ENCODE measurements around the gene AKR7A3. TPM values are rescaled to one million over a fixed set of nuclear protein-coding genes. Genes with fewer than 3 reads are reported as not detected.

The AKR7A3 gene
- total RNA-seq, 2 experiments from 2014 or later, result 0.84 to 1.4 TPM

DNA sequence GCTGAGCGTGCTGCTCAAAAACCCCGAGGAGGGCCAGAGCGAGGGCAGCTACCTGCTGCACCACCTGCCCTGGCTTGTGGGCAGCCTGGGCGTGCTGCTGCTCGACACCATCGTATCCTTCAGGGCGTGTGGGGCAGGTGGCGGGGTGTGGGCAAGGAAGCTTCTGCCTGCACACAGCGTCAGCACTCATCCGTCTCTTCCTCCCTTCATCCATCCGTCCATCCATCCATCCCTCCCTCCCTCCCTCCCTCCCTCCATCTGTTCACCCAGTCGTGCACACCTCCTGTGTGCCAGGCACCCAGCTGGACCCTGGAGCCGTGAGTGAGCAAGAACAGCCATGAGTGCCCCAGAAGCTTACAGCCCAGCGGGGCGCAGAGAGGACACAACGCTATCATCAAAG, 38.7 kb upstream of the AKR7A3 start:
- ChIA-PET POLR2A (no interaction called here), CTCF (no interaction called here)
- DNase-seq (no peak), ATAC-seq (ENCODE audit: poor library complexity) (no peak)
- H3K27me3 ChIP-seq (ENCODE audit: control insufficient read depth in 1 of 2, insufficient read depth in 2 of 2, low read length in 2 of 2), result no peaks in the 10 kb centered on the region
- H3K36me3 ChIP-seq (ENCODE audit: insufficient read depth, low read length), result peaks cover 15% of the 10 kb centered on the region
- no peaks in the 10 kb centered on the region for H3K4me1 ChIP-seq (ENCODE audit: insufficient read depth, low read length)
- TF ChIP-seq, protein P1, sequence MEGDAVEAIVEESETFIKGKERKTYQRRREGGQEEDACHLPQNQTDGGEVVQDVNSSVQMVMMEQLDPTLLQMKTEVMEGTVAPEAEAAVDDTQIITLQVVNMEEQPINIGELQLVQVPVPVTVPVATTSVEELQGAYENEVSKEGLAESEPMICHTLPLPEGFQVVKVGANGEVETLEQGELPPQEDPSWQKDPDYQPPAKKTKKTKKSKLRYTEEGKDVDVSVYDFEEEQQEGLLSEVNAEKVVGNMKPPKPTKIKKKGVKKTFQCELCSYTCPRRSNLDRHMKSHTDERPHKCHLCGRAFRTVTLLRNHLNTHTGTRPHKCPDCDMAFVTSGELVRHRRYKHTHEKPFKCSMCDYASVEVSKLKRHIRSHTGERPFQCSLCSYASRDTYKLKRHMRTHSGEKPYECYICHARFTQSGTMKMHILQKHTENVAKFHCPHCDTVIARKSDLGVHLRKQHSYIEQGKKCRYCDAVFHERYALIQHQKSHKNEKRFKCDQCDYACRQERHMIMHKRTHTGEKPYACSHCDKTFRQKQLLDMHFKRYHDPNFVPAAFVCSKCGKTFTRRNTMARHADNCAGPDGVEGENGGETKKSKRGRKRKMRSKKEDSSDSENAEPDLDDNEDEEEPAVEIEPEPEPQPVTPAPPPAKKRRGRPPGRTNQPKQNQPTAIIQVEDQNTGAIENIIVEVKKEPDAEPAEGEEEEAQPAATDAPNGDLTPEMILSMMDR (IDR thresholded peaks at IDR 0.05), result no peak
- Mint-ChIP-seq H3K9me3 (no peaks in the 10 kb centered on the region), H3K27ac (no peak overlapping the region), H3K36me3 (ENCODE audit: low read depth) (peaks cover 3% of the 10 kb centered on the region), H3K27me3 (no peaks in the 10 kb centered on the region), H3K4me1 (ENCODE audit: low read depth) (no peaks in the 10 kb centered on the region), H3K4me3 (no peak overlapping the region)
- no peak overlapping the region for H3K27ac ChIP-seq (ENCODE audit: low read depth in 1 of 2, low read length in 2 of 2)
- H3K9me3 ChIP-seq (ENCODE audit: control insufficient read depth in 1 of 2, insufficient read depth in 1 of 2, low read length in 2 of 2), result no peaks in the 10 kb centered on the region
- intact Hi-C loops (cut with DNase I, micrococcal nuclease), result no loop called here
- no peak overlapping the region for H3K4me3 ChIP-seq (ENCODE audit: low read length)

DNA sequence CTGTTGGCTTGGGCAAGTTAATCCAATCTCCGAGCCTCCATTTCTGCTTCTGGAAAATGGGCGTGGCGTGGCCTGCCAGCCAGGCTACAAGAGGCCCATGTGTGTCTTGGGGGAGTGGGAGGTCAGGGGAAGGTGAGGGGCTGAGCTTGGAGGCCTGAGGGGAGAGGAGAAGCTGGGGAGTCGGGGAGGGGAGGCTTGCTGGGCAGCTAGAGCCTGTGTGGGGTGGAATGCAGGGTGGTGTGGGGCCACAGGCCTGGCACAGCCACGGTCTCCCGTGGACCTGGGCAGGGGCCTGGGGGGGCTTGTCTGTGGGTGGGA, 38.1 kb upstream of the AKR7A3 start:
- Histone ChIP-seq H3K9me3 (ENCODE audit: control insufficient read depth in 1 of 2, insufficient read depth in 1 of 2, low read length in 2 of 2) (no peaks in the 10 kb centered on the region), H3K27me3 (ENCODE audit: control insufficient read depth in 1 of 2, insufficient read depth in 2 of 2, low read length in 2 of 2) (no peaks in the 10 kb centered on the region), H3K4me3 (ENCODE audit: low read length) (no peak overlapping the region), H3K36me3 (ENCODE audit: insufficient read depth, low read length) (peaks cover 17% of the 10 kb centered on the region), H3K27ac (ENCODE audit: low read depth in 1 of 2, low read length in 2 of 2) (no peak overlapping the region), H3K4me1 (ENCODE audit: insufficient read depth, low read length) (no peaks in the 10 kb centered on the region)
- ATAC-seq (ENCODE audit: poor library complexity) (no peak), DNase-seq (no peak)
- TF ChIP-seq, protein P1 (IDR thresholded peaks at IDR 0.05), result no peak
- Mint-ChIP-seq H3K9me3 (no peaks in the 10 kb centered on the region), H3K27me3 (no peaks in the 10 kb centered on the region), H3K27ac (no peak overlapping the region), H3K4me3 (no peak overlapping the region), H3K4me1 (ENCODE audit: low read depth) (no peaks in the 10 kb centered on the region), H3K36me3 (ENCODE audit: low read depth) (peaks cover 9% of the 10 kb centered on the region)
- ChIA-PET CTCF (no interaction called here), POLR2A (no interaction called here)
- intact Hi-C loops (cut with DNase I, micrococcal nuclease), result no loop called here

DNA sequence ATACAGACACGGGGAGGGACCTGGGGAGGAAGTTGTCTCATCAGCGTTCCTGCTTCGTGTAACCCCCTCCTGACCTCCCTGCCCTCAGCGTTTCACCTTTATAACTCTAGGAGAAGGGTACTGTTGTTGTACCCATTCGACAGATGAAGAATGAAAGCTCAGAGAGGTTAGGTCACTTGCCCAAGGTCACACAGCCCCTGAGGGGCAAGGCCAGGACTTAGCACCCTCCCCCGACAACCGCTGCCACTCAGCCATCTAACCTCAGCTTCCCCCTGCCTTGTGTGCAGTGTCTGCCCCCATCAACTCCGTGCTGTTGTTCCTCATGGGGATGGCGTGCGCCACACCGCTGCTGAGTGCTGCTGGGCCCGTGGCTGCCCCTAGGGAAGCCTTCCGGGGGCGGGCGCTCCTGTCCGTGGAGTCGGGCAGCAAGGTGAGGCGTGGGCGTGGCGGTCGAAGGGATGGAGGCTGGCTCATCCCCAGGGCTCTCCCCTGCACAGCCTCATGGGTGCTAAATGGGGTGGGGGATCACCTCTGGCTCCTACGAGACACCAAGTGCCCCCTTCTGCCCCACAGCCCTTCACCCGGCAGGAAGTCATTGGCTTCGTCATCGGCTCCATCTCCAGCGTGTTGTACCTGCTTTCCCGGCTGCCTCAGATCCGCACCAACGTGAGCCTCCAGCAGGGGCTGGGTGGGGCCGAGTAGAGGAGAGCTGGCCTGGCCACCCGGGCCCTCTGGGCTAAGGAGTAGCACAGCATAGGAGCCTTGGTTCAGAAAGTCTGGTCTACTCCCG, 37.6 kb upstream of the AKR7A3 start:
- Mint-ChIP-seq H3K9me3 (no peaks in the 10 kb centered on the region), H3K27me3 (no peaks in the 10 kb centered on the region), H3K4me1 (ENCODE audit: low read depth) (no peaks in the 10 kb centered on the region), H3K4me3 (no peak overlapping the region), H3K36me3 (ENCODE audit: low read depth) (peaks cover 10% of the 10 kb centered on the region), H3K27ac (no peak overlapping the region)
- DNase-seq (no peak), ATAC-seq (ENCODE audit: poor library complexity) (no peak)
- POLR2A ChIA-PET, result no interaction called here
- H3K9me3 ChIP-seq (ENCODE audit: control insufficient read depth in 1 of 2, insufficient read depth in 1 of 2, low read length in 2 of 2), result no peaks in the 10 kb centered on the region
- H3K4me3 ChIP-seq (ENCODE audit: low read length), result no peak overlapping the region
- intact Hi-C loops (cut with DNase I, micrococcal nuclease), result no loop called here
- CTCF ChIA-PET, result no interaction called here
- no peak overlapping the region for H3K27ac ChIP-seq (ENCODE audit: low read depth in 1 of 2, low read length in 2 of 2)
- peaks cover 17% of the 10 kb centered on the region for H3K36me3 ChIP-seq (ENCODE audit: insufficient read depth, low read length)
- no peaks in the 10 kb centered on the region for H3K27me3 ChIP-seq (ENCODE audit: control insufficient read depth in 1 of 2, insufficient read depth in 2 of 2, low read length in 2 of 2)
- no peaks in the 10 kb centered on the region for H3K4me1 ChIP-seq (ENCODE audit: insufficient read depth, low read length)
- TF ChIP-seq, protein P1 (IDR thresholded peaks at IDR 0.05), result no peak
